ENCODE data around the gene RALGDS.

RALGDS gene

GRCh38 chr9:133126697-133127339 is 5.8 kb upstream of the RALGDS start:
- peak overlapping the region; percentile 14 to 37 for H3K4me3 ChIP-seq (ENCODE audit: low read depth in 1 of 2, low read length in 2 of 2)
- H3K9ac ChIP-seq (ENCODE audit: low read depth in 1 of 2, low read length in 2 of 2), result peak overlapping the region; percentile 39 to 47
- no peaks in the 10 kb centered on the region for H3K27me3 ChIP-seq (ENCODE audit: control insufficient read depth in 1 of 2, insufficient read depth in 2 of 2, low read length in 2 of 2)
- H3K27ac ChIP-seq (ENCODE audit: low read depth, low read length), result peak overlapping the region; percentile 58
- H3K4me1 ChIP-seq (ENCODE audit: control insufficient read depth in 1 of 2, insufficient read depth in 2 of 2, low read length in 2 of 2), result peaks cover 40 to 61% of the 10 kb centered on the region in 2 donors
- no peaks in the 10 kb centered on the region for H3K9me3 ChIP-seq (ENCODE audit: control insufficient read depth in 1 of 2, low read length in 2 of 2)
- H3K36me3 ChIP-seq (ENCODE audit: control insufficient read depth in 1 of 2, insufficient read depth in 2 of 2, low read length in 2 of 2), result no peaks in the 10 kb centered on the region

GRCh38 chr9:133125941-133126696 is 5.1 kb upstream of the RALGDS start:
- peaks cover 40 to 60% of the 10 kb centered on the region in 2 donors for H3K4me1 ChIP-seq (ENCODE audit: control insufficient read depth in 1 of 2, insufficient read depth in 2 of 2, low read length in 2 of 2)
- no peaks in the 10 kb centered on the region for H3K27me3 ChIP-seq (ENCODE audit: control insufficient read depth in 1 of 2, insufficient read depth in 2 of 2, low read length in 2 of 2)
- H3K27ac ChIP-seq (ENCODE audit: low read depth, low read length), result peak overlapping the region; percentile 58
- H3K9ac ChIP-seq (ENCODE audit: low read depth in 1 of 2, low read length in 2 of 2), result peak overlapping the region; percentile 39 to 47
- H3K4me3 ChIP-seq (ENCODE audit: low read depth in 1 of 2, low read length in 2 of 2), result peak overlapping the region; percentile 14 to 37
- no peaks in the 10 kb centered on the region for H3K36me3 ChIP-seq (ENCODE audit: control insufficient read depth in 1 of 2, insufficient read depth in 2 of 2, low read length in 2 of 2)
- H3K9me3 ChIP-seq (ENCODE audit: control insufficient read depth in 1 of 2, low read length in 2 of 2), result no peaks in the 10 kb centered on the region

GRCh38 chr9:133124907-133125275 is 3.9 kb upstream of the RALGDS start:
- no peak overlapping the region for H3K27ac ChIP-seq (ENCODE audit: low read depth, low read length)
- H3K4me1 ChIP-seq (ENCODE audit: control insufficient read depth in 1 of 2, insufficient read depth in 2 of 2, low read length in 2 of 2), result peaks cover 42 to 64% of the 10 kb centered on the region in 2 donors
- H3K36me3 ChIP-seq (ENCODE audit: control insufficient read depth in 1 of 2, insufficient read depth in 2 of 2, low read length in 2 of 2), result no peaks in the 10 kb centered on the region
- H3K9me3 ChIP-seq (ENCODE audit: control insufficient read depth in 1 of 2, low read length in 2 of 2), result no peaks in the 10 kb centered on the region
- H3K27me3 ChIP-seq (ENCODE audit: control insufficient read depth in 1 of 2, insufficient read depth in 2 of 2, low read length in 2 of 2), result no peaks in the 10 kb centered on the region
- H3K9ac ChIP-seq (ENCODE audit: low read depth in 1 of 2, low read length in 2 of 2), result no peak overlapping the region
- no peak overlapping the region for H3K4me3 ChIP-seq (ENCODE audit: low read depth in 1 of 2, low read length in 2 of 2)

GRCh38 chr9:133124123-133124906 is 3.3 kb upstream of the RALGDS start:
- Histone ChIP-seq H3K4me3 (ENCODE audit: low read depth in 1 of 2, low read length in 2 of 2) (no peak overlapping the region), H3K36me3 (ENCODE audit: control insufficient read depth in 1 of 2, insufficient read depth in 2 of 2, low read length in 2 of 2) (no peaks in the 10 kb centered on the region), H3K4me1 (ENCODE audit: control insufficient read depth in 1 of 2, insufficient read depth in 2 of 2, low read length in 2 of 2) (peaks cover 47 to 69% of the 10 kb centered on the region in 2 donors), H3K27me3 (ENCODE audit: control insufficient read depth in 1 of 2, insufficient read depth in 2 of 2, low read length in 2 of 2) (no peaks in the 10 kb centered on the region), H3K9ac (ENCODE audit: low read depth in 1 of 2, low read length in 2 of 2) (peak overlapping the region in 1 of 2 donors; percentile 32), H3K9me3 (ENCODE audit: control insufficient read depth in 1 of 2, low read length in 2 of 2) (no peaks in the 10 kb centered on the region), H3K27ac (ENCODE audit: low read depth, low read length) (no peak overlapping the region)

GRCh38 chr9:133122935-133123611 is 2.0 kb upstream of the RALGDS start:
- peak overlapping the region; percentile 53 for H3K27ac ChIP-seq (ENCODE audit: low read depth, low read length)
- no peaks in the 10 kb centered on the region for H3K36me3 ChIP-seq (ENCODE audit: control insufficient read depth in 1 of 2, insufficient read depth in 2 of 2, low read length in 2 of 2)

GRCh38 chr9:133122605-133122934 is 1.5 kb upstream of the RALGDS start:
- Histone ChIP-seq H3K4me3 (ENCODE audit: low read depth in 1 of 2, low read length in 2 of 2) (peak overlapping the region in 1 of 2 donors; percentile 13), H3K4me1 (ENCODE audit: control insufficient read depth in 1 of 2, insufficient read depth in 2 of 2, low read length in 2 of 2) (peaks cover 62 to 84% of the 10 kb centered on the region in 2 donors), H3K27ac (ENCODE audit: low read depth, low read length) (no peak overlapping the region), H3K36me3 (ENCODE audit: control insufficient read depth in 1 of 2, insufficient read depth in 2 of 2, low read length in 2 of 2) (no peaks in the 10 kb centered on the region), H3K27me3 (ENCODE audit: control insufficient read depth in 1 of 2, insufficient read depth in 2 of 2, low read length in 2 of 2) (no peaks in the 10 kb centered on the region), H3K9me3 (ENCODE audit: control insufficient read depth in 1 of 2, low read length in 2 of 2) (no peaks in the 10 kb centered on the region), H3K9ac (ENCODE audit: low read depth in 1 of 2, low read length in 2 of 2) (peak overlapping the region; percentile 4 to 46)

More at GRCh38 chr9:133122935-133123611, 2.0 kb upstream of the RALGDS start:
- no peaks in the 10 kb centered on the region for H3K9me3 ChIP-seq (ENCODE audit: control insufficient read depth in 1 of 2, low read length in 2 of 2)
- peak overlapping the region; percentile 4 to 46 for H3K9ac ChIP-seq (ENCODE audit: low read depth in 1 of 2, low read length in 2 of 2)
- H3K4me1 ChIP-seq (ENCODE audit: control insufficient read depth in 1 of 2, insufficient read depth in 2 of 2, low read length in 2 of 2), result peaks cover 57 to 82% of the 10 kb centered on the region in 2 donors
- H3K4me3 ChIP-seq (ENCODE audit: low read depth in 1 of 2, low read length in 2 of 2), result peak overlapping the region in 1 of 2 donors; percentile 13
- no peaks in the 10 kb centered on the region for H3K27me3 ChIP-seq (ENCODE audit: control insufficient read depth in 1 of 2, insufficient read depth in 2 of 2, low read length in 2 of 2)

- Histone ChIP-seq H3K36me3 (ENCODE audit: control insufficient read depth in 1 of 2, insufficient read depth in 2 of 2, low read length in 2 of 2) (no peaks in the 10 kb centered on the region), H3K4me1 (ENCODE audit: control insufficient read depth in 1 of 2, insufficient read depth in 2 of 2, low read length in 2 of 2) (peaks cover 67 to 84% of the 10 kb centered on the region in 2 donors), H3K27me3 (ENCODE audit: control insufficient read depth in 1 of 2, insufficient read depth in 2 of 2, low read length in 2 of 2) (no peaks in the 10 kb centered on the region), H3K4me3 (ENCODE audit: low read depth in 1 of 2, low read length in 2 of 2) (peak overlapping the region in 1 of 2 donors; percentile 54), H3K9me3 (ENCODE audit: control insufficient read depth in 1 of 2, low read length in 2 of 2) (no peaks in the 10 kb centered on the region), H3K9ac (ENCODE audit: low read depth in 1 of 2, low read length in 2 of 2) (peak overlapping the region; percentile 69 to 71), H3K27ac (ENCODE audit: low read depth, low read length) (peak overlapping the region; percentile 82)
These were observed 993 bp upstream of the RALGDS start for GRCh38 chr9:133121915-133122550.

GRCh38 chr9:133120501-133121197 is 391 bp downstream of the RALGDS start:
- no peaks in the 10 kb centered on the region for H3K36me3 ChIP-seq (ENCODE audit: control insufficient read depth in 1 of 2, insufficient read depth in 2 of 2, low read length in 2 of 2)
- peaks cover 71 to 87% of the 10 kb centered on the region in 2 donors for H3K4me1 ChIP-seq (ENCODE audit: control insufficient read depth in 1 of 2, insufficient read depth in 2 of 2, low read length in 2 of 2)
- peak overlapping the region; percentile 82 to 83 for H3K4me3 ChIP-seq (ENCODE audit: low read depth in 1 of 2, low read length in 2 of 2)
- no peaks in the 10 kb centered on the region for H3K9me3 ChIP-seq (ENCODE audit: control insufficient read depth in 1 of 2, low read length in 2 of 2)
- peak overlapping the region; percentile 73 for H3K27ac ChIP-seq (ENCODE audit: low read depth, low read length)
- no peaks in the 10 kb centered on the region for H3K27me3 ChIP-seq (ENCODE audit: control insufficient read depth in 1 of 2, insufficient read depth in 2 of 2, low read length in 2 of 2)
- H3K9ac ChIP-seq (ENCODE audit: low read depth in 1 of 2, low read length in 2 of 2), result peak overlapping the region; percentile 87 to 93
